ENCODE results near the gene TPP1. TPM values are rescaled to one million over a fixed set of nuclear protein-coding genes. Genes with fewer than 3 reads are reported as not detected.

Gene TPP1
- polyA plus RNA-seq, 3 donors, result 218 to 359 (median 271) TPM

DNA sequence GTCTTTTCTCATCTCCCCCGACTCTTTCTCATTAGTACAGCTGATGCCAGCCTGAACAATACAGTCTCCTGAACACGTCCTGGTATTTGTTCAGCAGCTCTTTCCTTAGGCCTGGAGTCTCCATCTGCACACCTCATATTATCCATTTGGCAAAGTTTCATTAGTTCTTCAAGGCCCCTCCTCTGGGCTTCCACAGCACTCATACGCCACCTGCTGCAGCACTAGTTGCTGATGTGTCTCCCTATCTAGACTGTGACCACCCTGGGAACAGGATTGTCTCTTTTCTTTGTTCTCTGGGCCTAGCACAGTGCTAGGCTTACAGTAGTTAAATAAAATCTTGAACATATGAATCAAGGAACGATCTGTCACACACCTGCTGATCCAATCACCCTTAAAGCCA is 19.2 kb upstream of the TPP1 start:
- no peaks in the 10 kb centered on the region for H3K79me2 ChIP-seq (ENCODE audit: insufficient read depth, low read length)
- H3K27ac Mint-ChIP-seq, result no peak overlapping the region
- H3K4me3 Mint-ChIP-seq, result no peak overlapping the region
- H3K4me3 ChIP-seq (replicated peaks in 1 of 3; ENCODE audit: low read depth in 2 of 3, low read length in 3 of 3), result no peak overlapping the region
- H3K9me3 ChIP-seq (replicated peaks in 1 of 2; ENCODE audit: control insufficient read depth in 1 of 2, insufficient read depth in 1 of 2, low read length in 2 of 2), result no peaks in the 10 kb centered on the region
- no peak overlapping the region for H3K9ac ChIP-seq (ENCODE audit: insufficient read depth, low read length, poor library complexity, severe bottlenecking)
- 100% methylated on average over 2 of the region's 4 CpGs for WGBS (ENCODE audit: insufficient coverage)
- H3K27ac ChIP-seq (ENCODE audit: low read depth in 1 of 2, low read length in 2 of 2), result no peak overlapping the region
- TF ChIP-seq, protein P1, sequence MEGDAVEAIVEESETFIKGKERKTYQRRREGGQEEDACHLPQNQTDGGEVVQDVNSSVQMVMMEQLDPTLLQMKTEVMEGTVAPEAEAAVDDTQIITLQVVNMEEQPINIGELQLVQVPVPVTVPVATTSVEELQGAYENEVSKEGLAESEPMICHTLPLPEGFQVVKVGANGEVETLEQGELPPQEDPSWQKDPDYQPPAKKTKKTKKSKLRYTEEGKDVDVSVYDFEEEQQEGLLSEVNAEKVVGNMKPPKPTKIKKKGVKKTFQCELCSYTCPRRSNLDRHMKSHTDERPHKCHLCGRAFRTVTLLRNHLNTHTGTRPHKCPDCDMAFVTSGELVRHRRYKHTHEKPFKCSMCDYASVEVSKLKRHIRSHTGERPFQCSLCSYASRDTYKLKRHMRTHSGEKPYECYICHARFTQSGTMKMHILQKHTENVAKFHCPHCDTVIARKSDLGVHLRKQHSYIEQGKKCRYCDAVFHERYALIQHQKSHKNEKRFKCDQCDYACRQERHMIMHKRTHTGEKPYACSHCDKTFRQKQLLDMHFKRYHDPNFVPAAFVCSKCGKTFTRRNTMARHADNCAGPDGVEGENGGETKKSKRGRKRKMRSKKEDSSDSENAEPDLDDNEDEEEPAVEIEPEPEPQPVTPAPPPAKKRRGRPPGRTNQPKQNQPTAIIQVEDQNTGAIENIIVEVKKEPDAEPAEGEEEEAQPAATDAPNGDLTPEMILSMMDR (IDR thresholded peaks at IDR 0.05), result no peak
- DNase-seq, result no peak
- H3K36me3 ChIP-seq (replicated peaks in 1 of 2; ENCODE audit: control insufficient read depth in 1 of 2, insufficient read depth in 2 of 2, low read length in 2 of 2), result no peaks in the 10 kb centered on the region
- H3K4me1 ChIP-seq (ENCODE audit: control insufficient read depth in 1 of 2, insufficient read depth in 2 of 2, low read length in 2 of 2), result peaks cover 37 to 40% of the 10 kb centered on the region in 2 donors
- H3K27me3 ChIP-seq (ENCODE audit: control insufficient read depth in 2 of 2, insufficient read depth in 2 of 2, low read length in 2 of 2), result no peaks in the 10 kb centered on the region
- H3K9me3 Mint-ChIP-seq, result no peaks in the 10 kb centered on the region
- H3K36me3 Mint-ChIP-seq, result no peaks in the 10 kb centered on the region
- no peaks in the 10 kb centered on the region for H4K20me1 ChIP-seq (ENCODE audit: insufficient read depth, low read length)
- H3K4me2 ChIP-seq (replicated peaks; ENCODE audit: extremely low read depth, low read length, poor library complexity, severe bottlenecking), result no peak overlapping the region
- intact Hi-C loops (cut with micrococcal nuclease), result loop anchor here in 1 of 2 donors (5.0 kb wide), 1 partner anchor 36 kb away; the partner anchor contains the start of genes ILK and RRP8
- no peaks in the 10 kb centered on the region for H3K4me1 Mint-ChIP-seq
- no peak overlapping the region for H2AFZ ChIP-seq (ENCODE audit: insufficient read depth, low read depth, low read length, poor library complexity, severe bottlenecking)
- no peaks in the 10 kb centered on the region for H3K27me3 Mint-ChIP-seq (ENCODE audit: low read depth in 3 of 3)

DNA sequence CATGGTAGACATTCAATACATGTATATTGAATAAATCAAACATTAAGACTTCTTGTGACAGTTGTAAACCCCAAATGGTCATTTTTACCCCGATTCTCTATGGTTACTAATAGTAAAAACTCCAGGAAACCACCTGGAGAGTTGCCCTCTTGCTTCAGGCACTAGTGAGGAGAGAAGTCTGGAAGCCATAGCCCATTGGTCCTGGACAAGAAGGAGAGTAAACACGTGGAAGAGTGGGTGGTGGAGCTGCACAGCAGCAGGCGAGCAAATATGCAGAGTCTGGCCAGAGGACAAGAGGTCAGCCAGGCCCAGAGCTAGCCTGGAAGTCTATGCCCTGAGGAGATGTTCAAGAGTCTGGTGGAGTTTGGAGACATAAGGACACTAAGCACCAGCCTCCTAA is 18.6 kb upstream of the TPP1 start:
- H3K4me1 Mint-ChIP-seq, result no peaks in the 10 kb centered on the region
- TF ChIP-seq, protein P1 (IDR thresholded peaks at IDR 0.05), result no peak
- intact Hi-C loops (cut with micrococcal nuclease), result loop anchor here in 1 of 2 donors (5.0 kb wide), 1 partner anchor 36 kb away; the partner anchor contains the start of genes ILK and RRP8

More for the DNA sequence above, 18.6 kb upstream of the TPP1 start:
- no peak for DNase-seq
- H3K36me3 Mint-ChIP-seq, result no peaks in the 10 kb centered on the region
- H3K9ac ChIP-seq (ENCODE audit: insufficient read depth, low read length, poor library complexity, severe bottlenecking), result no peak overlapping the region
- no peak overlapping the region for H3K27ac Mint-ChIP-seq
- H3K9me3 Mint-ChIP-seq, result no peaks in the 10 kb centered on the region
- no peaks in the 10 kb centered on the region for H3K9me3 ChIP-seq (replicated peaks in 1 of 2; ENCODE audit: control insufficient read depth in 1 of 2, insufficient read depth in 1 of 2, low read length in 2 of 2)
- H4K20me1 ChIP-seq (ENCODE audit: insufficient read depth, low read length), result no peaks in the 10 kb centered on the region
- no peak overlapping the region for H3K4me3 ChIP-seq (replicated peaks in 1 of 3; ENCODE audit: low read depth in 2 of 3, low read length in 3 of 3)
- no peaks in the 10 kb centered on the region for H3K36me3 ChIP-seq (replicated peaks in 1 of 2; ENCODE audit: control insufficient read depth in 1 of 2, insufficient read depth in 2 of 2, low read length in 2 of 2)
- no peak overlapping the region for H3K4me3 Mint-ChIP-seq
- no peaks in the 10 kb centered on the region for H3K27me3 Mint-ChIP-seq (ENCODE audit: low read depth in 3 of 3)
- WGBS (ENCODE audit: insufficient coverage), result 100% methylated on average over 2 of the region's 3 CpGs
- H3K4me1 ChIP-seq (ENCODE audit: control insufficient read depth in 1 of 2, insufficient read depth in 2 of 2, low read length in 2 of 2), result peaks cover 37 to 40% of the 10 kb centered on the region in 2 donors
- no peak overlapping the region for H3K4me2 ChIP-seq (replicated peaks; ENCODE audit: extremely low read depth, low read length, poor library complexity, severe bottlenecking)
- no peak overlapping the region for H2AFZ ChIP-seq (ENCODE audit: insufficient read depth, low read depth, low read length, poor library complexity, severe bottlenecking)
- no peaks in the 10 kb centered on the region for H3K27me3 ChIP-seq (ENCODE audit: control insufficient read depth in 2 of 2, insufficient read depth in 2 of 2, low read length in 2 of 2)
- H3K79me2 ChIP-seq (ENCODE audit: insufficient read depth, low read length), result no peaks in the 10 kb centered on the region
- no peak overlapping the region for H3K27ac ChIP-seq (ENCODE audit: low read depth in 1 of 2, low read length in 2 of 2)
